Measurements from ENCODE around the gene MAGI2.
"Not testable (repeated sequence)": the region's sequence is repeated elsewhere in the genome, so short reads cannot be mapped to it uniquely, and the experiment has no call there.

MAGI2 gene

DNA sequence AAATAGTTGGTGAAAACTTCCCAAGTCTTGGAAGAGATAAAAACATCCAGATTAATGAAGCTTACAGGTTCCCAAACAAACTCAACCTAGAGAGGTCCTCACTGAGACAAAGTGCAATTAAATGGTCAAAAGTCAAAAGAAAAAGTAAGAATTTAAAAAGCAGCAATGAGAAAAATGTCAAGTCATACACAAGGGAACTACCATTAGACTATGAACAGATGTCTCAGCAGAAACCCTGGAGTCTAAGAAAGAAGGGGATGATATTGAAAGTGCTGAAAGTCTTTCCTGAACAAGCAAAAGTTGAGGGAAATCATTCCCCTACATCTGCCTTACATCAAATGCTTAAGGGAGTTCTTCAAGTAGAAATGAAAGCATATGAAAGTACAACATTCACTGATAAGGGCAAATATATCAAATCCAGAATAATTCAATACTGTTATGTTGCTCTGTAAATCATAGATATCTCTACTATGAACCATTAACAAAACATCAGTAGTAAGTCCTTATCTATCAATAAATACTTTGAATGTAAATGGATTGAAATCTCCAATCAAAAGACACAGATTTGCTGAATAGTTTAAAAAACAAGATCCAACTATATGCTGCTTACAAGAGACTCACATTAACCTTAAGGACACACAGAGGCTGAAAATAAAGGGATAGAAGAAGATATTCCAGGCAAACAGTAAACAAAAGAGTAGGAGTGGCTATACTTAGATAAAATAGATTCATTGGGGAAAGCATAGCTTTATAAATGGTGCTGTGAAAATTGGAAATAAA lies 1205.4 kb downstream of the MAGI2 start:
- no peak for DNase-seq

DNA sequence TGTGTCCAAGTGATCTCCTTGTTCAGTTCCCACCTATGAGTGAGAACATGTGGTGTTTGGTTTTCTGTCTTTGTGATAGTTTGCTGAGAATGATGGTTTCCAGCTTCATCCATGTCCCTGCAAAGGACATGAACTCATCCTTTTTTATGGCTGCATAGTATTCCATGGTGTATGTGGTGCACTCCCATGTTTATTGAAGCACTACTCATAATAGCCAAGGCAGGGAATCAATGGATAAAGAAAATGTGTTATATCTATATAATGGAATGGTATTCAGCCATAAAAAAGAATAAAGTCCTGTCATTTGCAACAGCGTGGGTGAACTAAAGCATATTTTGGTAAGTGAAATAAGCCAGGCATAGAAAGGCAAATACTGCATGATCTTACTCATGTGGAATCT lies 1213.3 kb downstream of the MAGI2 start:
- DNase-seq = not testable (repeated sequence)

DNA sequence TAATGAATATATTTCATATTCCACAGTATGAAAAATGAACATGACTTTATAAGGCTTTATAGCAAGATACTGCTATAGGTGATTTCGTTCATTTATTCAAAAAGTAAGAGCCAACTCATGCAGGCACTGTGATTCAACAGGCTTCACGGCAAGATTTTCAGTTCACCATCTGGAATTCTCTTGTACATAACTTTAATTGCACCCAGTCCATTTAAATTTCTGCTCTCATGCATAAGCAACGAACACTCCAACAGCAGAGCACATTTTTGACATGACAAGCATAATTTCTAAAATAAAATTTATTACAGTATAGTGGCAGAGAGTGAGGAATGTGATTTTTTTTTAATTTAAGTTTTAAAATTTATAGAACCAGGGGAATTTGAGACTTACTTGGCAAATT lies 1218.8 kb downstream of the MAGI2 start:
- DNase-seq = no peak

DNA sequence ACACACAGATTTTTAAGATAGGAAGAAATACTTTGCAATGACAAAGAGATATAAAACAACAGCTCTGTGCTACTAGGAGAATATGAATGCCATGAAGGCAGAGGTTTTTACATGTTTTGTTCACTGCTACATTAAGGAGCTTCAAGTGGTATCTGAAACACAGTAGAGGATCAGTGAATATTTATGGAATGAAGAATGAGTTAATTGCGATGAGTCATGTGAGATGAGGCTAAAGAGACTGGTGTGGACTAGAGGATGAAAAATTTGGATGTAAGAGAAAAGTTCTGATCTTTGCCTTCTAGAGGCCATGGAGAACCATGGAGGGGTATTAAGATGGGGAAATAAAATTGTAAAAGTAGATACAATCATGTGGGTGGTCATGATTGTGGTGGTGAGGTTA lies 1220.7 kb downstream of the MAGI2 start:
- DNase-seq = no peak

DNA sequence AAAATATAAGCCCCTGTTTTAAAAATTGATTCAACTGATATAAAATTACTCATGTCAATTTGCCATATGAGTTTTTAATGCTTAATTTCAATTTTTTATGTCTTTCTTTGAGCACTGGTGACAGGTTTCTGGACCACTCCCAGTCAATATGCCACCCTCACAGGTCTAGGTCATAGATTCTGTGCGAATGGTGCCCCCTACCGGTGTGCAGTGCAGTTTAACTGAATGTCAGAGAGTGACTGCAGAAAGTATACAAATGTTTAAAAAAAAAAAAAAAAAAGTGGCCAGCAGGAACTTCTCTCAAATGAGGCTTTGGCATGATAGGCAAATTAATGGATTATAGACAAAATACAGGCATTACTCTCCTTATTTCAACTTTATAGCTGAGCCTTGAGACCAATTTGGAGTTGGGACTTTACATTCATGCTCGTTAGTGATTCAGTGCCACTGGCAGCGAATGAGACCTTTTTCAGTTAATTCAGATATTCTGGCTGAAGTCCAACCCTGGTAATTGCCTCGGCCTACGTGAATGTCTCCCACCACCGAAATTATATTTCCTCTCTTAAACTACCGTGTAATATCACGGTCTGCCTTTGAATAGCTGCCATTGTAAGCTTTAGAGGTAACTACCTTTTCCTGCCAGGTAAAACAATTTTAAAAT lies 1227.3 kb downstream of the MAGI2 start:
- DNase-seq = no peak

DNA sequence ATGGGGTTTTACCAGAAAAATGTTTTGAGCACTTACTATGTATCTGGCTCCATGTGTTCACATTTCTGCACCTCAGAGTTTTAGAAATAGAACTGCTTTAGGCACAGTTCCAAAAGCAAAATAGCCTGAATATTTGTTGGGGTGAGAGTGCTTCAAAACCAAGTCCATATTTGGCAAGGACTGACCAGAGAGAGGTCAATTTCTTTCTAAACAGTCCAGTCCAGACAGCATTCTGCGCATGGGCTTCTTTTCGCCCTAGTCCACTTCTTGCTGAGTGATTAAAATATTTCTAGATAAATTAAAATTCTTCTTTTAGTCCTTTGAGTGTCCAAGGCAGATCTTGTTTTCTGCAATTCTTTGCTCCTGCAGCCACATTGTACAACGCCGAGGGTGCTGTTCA lies 1227.9 kb downstream of the MAGI2 start:
- DNase-seq = no peak

DNA sequence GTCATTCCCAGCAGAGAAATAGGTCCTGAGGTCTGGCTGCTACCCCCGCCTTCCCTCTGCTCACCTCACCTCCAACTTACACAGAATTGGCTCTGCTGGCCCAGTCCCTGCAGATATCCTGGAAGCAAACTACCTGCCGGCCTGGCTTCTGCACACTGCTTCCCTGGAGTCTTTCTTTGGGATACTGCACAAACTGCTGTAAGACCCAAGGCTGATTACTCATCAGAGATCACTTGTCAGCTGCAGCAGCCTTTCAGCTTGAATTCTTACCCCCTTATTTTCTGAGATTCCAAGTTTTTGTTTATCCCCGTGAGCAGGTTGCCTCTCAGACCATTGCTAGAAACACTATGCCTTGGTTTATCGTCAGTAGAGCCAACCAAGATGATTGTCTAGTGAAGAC lies 1228.5 kb downstream of the MAGI2 start:
- no peak for DNase-seq

DNA sequence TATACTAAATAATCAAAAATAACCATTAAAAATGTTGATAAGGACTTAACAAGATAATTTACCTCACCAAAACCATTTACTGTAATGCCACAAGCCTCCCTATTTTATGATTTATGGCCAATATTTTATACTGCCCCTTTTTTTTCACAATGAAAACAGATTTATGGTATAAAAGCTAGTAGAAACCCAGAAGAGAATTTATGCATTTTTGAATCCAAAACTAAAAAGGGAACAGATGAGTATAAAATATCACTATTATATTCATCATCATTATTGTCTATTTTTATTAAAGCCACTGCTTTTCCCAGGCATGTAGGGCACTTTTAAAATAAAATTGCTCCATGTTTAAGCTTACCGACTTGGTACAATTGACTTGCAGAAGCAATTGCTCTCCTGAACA lies 1229.9 kb downstream of the MAGI2 start:
- DNase-seq = no peak

DNA sequence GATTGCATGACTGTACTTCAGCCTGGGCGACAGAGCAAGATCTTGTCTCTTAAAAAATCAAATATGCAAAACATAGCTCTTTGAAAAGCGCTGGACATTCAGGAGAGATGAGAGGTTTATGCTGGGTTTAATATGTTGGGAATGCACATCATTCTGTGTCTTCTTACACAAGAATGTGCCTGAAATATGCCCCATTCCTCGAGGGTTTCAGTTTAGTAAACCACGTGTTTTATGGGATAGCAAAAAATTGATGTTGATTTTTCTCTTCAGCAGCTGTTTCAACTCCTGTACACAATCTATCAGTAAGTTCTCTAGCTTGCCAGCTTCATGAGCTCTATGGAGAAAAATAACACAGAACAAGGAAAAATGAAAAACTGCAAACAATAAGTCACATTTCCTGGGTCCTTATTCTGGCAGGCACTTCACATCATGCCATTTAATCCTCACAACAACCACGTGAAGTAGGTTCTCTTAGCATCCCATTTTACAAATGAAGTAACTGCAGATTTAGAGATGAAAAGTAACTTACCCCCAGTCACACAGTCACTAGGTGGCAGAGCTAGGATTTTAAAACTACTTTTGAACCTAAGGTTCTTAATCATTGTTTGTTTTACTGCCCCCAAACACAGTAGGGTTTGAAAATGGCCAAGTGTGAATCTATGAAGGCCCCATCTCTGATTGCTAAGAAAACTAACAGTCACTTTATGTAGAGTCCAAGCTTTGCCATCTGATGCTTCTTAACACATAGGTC lies 1231.3 kb downstream of the MAGI2 start:
- no peak for DNase-seq

DNA sequence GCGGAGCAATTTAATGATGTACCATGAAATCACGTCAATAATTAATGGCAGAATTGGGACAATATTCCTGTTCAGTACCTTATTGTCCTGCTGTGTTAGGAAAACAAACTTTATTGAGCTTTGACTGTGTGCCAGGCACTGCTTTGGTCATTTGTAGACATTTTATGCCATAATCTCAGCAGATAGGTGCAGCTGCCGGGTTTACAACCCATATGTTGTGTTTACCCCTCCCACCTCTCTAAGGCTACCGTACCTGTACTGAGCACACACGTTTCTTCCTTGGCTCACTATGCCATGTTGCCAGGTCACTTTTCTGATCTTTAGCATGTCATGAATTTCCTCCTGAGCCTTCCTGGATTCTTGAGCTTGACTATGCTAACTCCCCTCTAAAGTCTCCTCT lies 1232.7 kb downstream of the MAGI2 start:
- no peak for DNase-seq

DNA sequence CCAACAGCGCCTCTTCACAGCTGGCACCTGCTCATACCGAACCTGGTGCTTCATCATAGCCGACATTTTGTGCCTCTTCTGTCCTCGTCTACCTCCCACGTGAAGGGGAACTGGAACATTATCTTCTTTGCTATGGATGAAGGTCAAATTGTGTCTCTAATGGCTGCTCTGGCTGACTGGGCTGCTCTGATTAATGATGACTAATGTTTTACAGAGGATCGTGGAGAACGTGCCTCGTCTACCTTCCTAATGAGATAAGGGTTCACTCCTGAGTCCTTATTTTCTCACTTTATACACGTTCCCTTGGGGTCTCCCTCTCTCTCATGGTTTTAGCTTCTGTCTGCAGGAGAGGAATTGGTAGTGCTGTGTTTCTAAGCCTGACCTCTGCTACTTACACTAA lies 1234.6 kb downstream of the MAGI2 start:
- no peak for DNase-seq

DNA sequence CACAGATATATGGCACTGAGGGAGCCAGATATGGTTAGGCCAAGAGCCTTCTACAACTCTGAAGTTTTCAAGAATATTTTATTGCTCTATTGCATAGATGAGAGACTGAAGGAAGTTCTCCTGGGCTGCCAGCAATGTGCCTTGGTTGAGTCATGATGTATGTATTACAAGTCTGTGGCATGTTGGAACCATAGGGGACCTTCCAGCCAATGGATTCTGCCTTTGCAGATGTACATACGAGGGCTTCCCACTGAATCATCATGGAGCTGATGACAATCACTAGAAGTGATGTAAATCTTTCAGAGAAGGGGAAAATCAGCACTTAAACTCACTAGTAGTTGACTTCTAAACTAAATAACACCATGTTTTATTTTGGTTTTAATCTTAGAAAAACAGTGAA lies 1235.4 kb downstream of the MAGI2 start:
- no peak for DNase-seq

DNA sequence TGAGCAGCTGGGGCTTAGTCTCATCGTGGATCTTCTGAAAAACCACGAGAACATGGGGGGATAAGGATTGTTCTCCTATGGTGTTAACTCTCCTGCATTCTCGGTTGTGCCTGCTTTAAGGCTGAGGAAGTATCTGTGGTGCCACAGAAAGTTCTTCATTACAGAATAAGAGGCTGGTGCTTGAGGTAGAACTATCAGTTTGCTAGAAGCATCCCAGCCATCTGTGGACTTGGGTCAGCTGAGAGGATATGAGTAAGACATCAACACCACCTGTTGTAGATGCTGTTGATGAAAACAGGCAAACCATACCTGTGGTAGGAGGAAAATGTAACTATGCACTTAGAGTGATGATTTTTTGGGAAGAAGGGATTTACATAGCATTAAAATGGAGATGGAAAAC lies 1238.3 kb downstream of the MAGI2 start:
- no peak for DNase-seq

DNA sequence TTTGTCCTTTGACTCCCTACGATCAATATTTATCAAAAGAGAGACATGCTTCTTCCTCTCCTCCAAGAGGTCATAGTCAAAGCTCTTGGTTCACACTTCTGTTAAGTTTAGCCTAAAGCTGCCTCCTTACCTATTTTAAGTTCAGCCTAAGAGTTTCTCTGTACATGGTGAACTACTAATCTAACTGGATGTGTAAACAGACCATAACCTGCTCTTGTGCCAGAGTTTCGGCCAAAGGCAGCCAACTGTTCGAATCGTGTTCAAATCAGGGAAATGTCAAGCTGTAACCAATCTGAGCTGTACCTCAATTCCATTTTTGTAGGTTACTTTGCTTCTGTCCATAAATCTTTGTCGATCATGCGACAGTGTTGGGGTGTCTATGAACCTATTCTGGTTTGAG lies 1240.1 kb downstream of the MAGI2 start:
- DNase-seq = no peak

DNA sequence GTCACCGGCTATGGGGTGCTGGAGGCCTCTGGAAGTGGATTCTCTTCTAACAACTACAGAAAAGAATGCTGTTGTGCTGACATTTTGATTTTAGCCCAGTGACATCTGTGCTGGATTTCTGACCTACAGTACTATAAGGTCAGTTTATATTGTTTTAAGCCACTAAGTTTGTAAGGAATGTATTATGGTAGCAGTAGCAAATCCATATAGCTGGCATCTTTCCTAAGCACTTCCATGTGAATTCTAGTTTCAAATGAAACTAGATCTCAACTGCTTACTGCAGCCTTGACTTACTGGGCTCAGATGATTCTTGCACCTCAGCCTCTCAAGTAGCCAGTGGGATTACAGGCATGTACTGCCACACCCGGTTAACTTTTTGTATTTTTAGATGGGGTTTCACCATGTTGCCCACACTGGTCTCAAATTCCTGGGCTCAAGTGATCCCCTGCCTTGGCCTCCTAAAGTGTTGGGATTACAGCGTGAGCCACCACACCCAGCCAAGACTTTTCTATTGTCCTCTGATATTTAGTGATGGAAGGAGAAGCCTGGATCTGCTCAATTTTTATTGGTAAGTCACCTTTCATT lies 1240.9 kb downstream of the MAGI2 start:
- DNase-seq = no peak

DNA sequence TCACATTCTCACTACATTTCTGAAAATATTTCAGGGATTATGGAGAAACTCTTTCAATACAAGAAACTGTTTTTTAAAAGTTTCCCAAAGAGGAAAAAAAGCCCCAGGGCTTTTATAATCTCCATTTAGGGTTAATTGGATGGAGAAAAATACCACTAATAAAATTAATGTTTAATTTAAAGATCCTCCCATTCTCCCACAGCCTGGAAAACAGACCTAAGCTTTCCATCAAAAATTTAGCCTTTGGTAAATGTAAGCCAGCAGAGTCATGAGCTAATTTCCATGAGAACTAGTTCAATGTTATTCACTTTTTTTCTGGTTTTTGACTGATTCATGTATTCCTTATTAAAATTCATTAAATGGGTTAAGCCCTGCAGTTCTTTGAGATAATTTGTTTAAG lies 1246.2 kb downstream of the MAGI2 start:
- no peak for DNase-seq

DNA sequence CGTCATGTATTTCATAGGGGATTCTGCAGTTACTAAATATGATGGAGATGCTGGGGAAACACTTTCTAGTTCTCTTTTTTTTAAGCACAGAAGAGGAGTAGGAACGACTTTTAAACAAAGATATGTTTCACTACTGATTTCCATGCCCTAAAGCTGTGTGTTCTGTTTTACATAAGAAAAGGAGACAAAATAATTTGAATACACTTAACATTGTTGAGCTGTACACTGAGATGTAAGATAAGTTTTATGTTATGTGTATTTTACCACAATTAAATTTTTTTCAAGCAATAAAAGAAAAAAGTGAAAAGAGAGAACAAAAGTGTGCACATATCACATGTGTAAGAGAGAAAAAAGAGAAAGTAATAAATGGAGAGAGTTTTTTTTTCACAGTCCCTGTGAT lies 1246.7 kb downstream of the MAGI2 start:
- no peak for DNase-seq

DNA sequence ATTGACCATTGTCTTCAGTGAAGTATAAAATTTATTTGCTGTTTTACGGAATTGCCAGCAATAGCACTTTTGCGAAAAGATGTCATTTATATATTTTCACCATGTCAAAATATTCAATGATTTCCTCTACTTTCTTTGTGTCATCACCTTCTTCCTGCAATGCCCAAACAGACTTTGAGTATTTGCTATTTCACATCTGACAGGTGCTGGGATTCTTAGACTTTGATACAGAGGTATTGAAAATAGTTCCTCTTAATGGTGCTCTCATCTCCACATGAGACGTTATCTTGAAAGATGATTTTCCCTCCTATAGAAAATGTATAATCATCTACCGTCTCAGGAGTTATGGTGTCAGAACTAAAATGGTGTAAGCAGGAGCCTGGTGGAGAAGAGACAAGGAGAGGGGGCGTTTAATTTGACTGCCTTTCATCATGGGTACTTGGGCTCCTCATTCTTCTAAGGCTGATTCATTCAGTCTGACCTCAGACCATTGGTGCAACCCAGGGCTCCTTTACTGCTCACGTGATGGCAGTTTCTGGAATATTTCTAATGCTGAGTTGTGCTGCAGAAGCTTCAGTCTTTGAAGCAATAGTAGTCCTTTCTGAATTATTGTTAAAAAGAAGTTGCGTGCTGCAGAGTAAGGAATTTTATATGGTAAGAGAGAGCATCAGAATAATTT lies 1250.3 kb downstream of the MAGI2 start:
- DNase-seq = no peak

DNA sequence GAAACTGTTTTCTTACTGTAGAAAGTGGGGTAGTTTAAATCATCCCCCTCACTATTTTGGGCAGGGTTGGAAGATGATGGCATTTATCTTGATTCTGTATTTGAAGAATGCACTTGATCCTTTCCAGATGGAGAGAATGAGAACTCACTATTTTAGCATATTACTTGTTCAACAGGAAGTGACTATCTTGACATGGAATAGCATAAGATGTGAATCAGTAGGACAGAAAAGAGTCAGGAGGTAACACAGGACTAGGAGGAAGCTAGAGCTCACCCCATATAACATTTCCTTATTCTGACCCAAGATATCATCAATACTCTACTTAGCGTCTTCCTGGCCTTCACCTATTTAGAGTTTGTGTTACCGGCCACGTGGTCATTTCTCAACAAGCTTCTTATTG lies 1254.7 kb downstream of the MAGI2 start:
- no peak for DNase-seq

DNA sequence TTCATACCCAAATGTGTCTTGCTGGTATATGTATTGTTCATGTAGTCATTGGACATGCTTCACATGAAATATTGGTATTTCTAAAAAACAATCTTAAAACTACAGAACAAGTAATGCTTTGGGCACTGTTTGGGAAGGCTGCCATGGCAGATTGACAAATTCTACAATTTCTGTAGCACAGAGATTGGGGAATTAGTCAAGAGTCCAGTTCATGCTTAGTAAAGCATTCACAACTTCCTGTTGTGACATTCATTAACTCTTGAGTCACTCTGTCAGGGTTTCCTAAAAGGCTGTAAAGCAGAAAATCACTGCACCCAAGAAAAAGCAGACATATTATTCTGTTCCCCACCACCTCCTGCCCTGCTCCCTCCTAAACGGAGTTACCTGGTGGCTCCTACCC lies 1256.0 kb downstream of the MAGI2 start:
- DNase-seq = no peak

DNA sequence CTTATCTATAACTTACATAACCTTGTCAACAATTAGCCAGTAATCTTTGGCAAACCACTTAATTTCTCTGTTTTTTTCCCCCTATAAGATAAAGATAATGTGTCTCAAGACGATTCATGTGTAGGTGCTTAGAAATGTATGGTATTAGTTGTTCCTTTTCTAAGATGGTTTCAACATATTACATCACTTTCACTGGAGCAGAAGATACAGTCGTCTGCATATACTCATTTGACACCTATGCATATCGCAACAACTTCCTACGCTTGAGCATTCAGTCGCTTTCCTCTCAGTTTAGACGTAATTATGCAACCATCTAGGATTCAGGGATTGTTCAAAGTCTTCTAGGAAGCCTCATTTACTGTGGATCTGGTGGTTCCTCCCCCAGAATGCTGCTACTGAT lies 1258.2 kb downstream of the MAGI2 start:
- DNase-seq = no peak

DNA sequence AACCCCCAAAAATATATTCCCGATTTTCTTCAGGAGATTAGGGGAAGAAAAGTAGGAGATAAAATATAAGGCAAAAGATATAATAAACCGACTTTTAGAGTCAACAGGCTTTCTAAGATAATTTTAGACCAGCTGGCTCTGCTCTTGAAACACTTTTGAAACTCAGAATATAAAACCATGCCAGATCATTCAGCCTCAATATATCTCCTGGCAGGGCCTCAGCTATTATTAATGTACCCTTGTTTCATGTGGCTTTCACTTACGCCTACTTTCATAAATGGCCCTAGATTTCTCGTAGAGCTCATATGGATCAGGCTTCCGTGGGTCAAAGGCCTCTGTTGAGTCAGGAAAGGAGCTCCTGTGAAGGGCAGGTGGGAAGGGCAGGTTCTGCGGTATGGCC lies 1258.9 kb downstream of the MAGI2 start:
- DNase-seq = no peak

DNA sequence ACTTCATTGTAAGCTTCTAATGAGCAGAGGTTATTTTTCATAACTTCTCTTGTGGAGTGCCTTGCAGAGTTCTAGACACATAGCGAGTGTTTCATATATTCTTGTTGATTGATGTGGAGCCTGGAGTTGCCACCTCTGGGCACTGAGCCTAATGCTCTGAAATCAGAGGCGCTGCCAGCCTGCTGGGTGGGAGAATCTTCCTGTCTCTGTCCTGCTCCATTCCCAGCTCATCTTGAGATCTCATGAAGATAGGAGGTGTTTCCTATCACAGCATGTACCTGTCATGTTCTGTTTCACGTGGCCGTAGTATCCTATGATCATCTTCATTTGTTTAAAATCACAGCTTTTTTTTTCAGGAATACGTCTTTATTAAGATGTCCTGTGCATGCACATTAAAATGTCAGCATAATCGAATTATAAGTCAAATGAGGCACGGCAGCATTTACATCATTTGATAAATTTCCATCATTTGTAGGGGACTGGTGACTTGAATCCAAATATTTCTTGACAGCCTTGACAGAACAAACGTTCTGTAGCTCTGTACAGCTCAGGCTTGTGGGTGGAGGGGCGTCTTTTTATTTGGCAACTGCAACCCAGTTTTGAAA lies 1261.9 kb downstream of the MAGI2 start:
- no peak for DNase-seq

Measured in activated T-cell treated with anti-CD3 and anti-CD28 coated beads, Interleukin-2, amount 50 U/mL, for 1 hour (primary cell).